ENCODE data around the gene GMCL2. TPM values are rescaled to one million over a fixed set of nuclear protein-coding genes. Genes with fewer than 3 reads are reported as not detected.

Gene GMCL2
- total RNA-seq, 1 donor: not detected

Other genes with a start within 250 kb of the GMCL2 start
- not detected for gene PROP1, start 191.1 kb downstream of the GMCL2 start, total RNA-seq
- gene N4BP3, start 73.8 kb downstream of the GMCL2 start, total RNA-seq: 5.1 TPM
- 10.2 TPM for gene RMND5B, start 56.4 kb downstream of the GMCL2 start, total RNA-seq
- 47.5 TPM for gene NHP2, start 33.5 kb downstream of the GMCL2 start, total RNA-seq
- 27.0 TPM for gene HNRNPAB, start 17.2 kb upstream of the GMCL2 start, total RNA-seq
- gene PHYKPL, start 45.4 kb upstream of the GMCL2 start, total RNA-seq: 38.4 TPM

Data from mononuclear cell (primary cell).